NCI-H526 treated with DMSO at 0.1 percent for 48 hours (cell line): ENCODE measurements around the gene PKDREJ.

Experiments used
- DNase-seq: peaks from one replicate; lab custom pipeline; 2025; lab: John Stamatoyannopoulos, UW

PKDREJ gene

GRCh38 chr22:46239261-46240048 lies 23.7 kb downstream of the PKDREJ start:
- DNase-seq, result no peak

- DNase-seq, result no peak
Observed at GRCh38 chr22:46238541-46238940, 24.6 kb downstream of the PKDREJ start.

- DNase-seq, result no peak
Observed at GRCh38 chr22:46237453-46238124, 25.6 kb downstream of the PKDREJ start.

GRCh38 chr22:46234969-46235368 lies 28.2 kb downstream of the PKDREJ start:
- no peak for DNase-seq

GRCh38 chr22:46233231-46233630 lies 29.9 kb downstream of the PKDREJ start:
- DNase-seq, result no peak

GRCh38 chr22:46230262-46230901 lies 32.8 kb downstream of the PKDREJ start:
- no peak for DNase-seq

GRCh38 chr22:46229701-46230100 lies 33.4 kb downstream of the PKDREJ start:
- DNase-seq, result no peak

GRCh38 chr22:46226577-46226976 lies 36.6 kb downstream of the PKDREJ start:
- no peak for DNase-seq

GRCh38 chr22:46225631-46226030 lies 37.5 kb downstream of the PKDREJ start:
- DNase-seq, result no peak

- no peak for DNase-seq
Observed at GRCh38 chr22:46224898-46225290, 38.2 kb downstream of the PKDREJ start.

- DNase-seq, result no peak
Observed at GRCh38 chr22:46224044-46224897, 38.9 kb downstream of the PKDREJ start.

- no peak for DNase-seq
Observed at GRCh38 chr22:46220921-46221320, 42.2 kb downstream of the PKDREJ start.

GRCh38 chr22:46219636-46220035 lies 43.5 kb downstream of the PKDREJ start:
- no peak for DNase-seq

GRCh38 chr22:46214616-46215015 lies 48.5 kb downstream of the PKDREJ start:
- DNase-seq, result no peak

- DNase-seq, result no peak
Observed at GRCh38 chr22:46214149-46214548, 49.0 kb downstream of the PKDREJ start.

- DNase-seq, result no peak
Observed at GRCh38 chr22:46213052-46213451, 50.1 kb downstream of the PKDREJ start.

- DNase-seq, result no peak
Observed at GRCh38 chr22:46212195-46212594, 50.9 kb downstream of the PKDREJ start.

GRCh38 chr22:46209262-46209661 lies 53.9 kb downstream of the PKDREJ start:
- no peak for DNase-seq
